GM23338 (cell line): ENCODE results near the gene DENR. TPM values are rescaled to one million over a fixed set of nuclear protein-coding genes. Genes with fewer than 3 reads are reported as not detected.

Experiments used
- ATAC-seq: fragments of 200-7000 bp; cut with Tn5 transposase; 3 replicates; pipeline ENCODE4 v1.9.1; 2020
- DNase-seq: peaks from one replicate; pipeline ENCODE4 v3.0.0-alpha.2; 2015; ENCODE audit warnings: low spot score
- H2AFZ ChIP-seq: fragments of 200-600 bp; sonication (generic); 2 replicates; pipeline ENCODE4 v1.8.0; 2016; ENCODE audit warnings: antibody characterized with exemption, mild to moderate bottlenecking, moderate library complexity
- H3F3A ChIP-seq: fragments of 200-600 bp; sonication (generic); replicated peaks from 2 replicates; pipeline ENCODE4 v1.8.0; 2017; ENCODE audit warnings: antibody characterized with exemption, mixed run types, low read depth
- H3K27ac ChIP-seq: fragments of 200-600 bp; sonication (generic); 2 replicates; pipeline ENCODE4 v1.6.1; 2016; ENCODE audit warnings: low read depth
- H3K27me3 ChIP-seq: fragments of 200-600 bp; sonication (generic); 2 replicates; pipeline ENCODE4 v1.8.0; 2016; ENCODE audit warnings: mild to moderate bottlenecking, mixed run types, moderate library complexity; ENCODE audit not compliant: insufficient read depth
- H3K36me3 ChIP-seq: fragments of 200-600 bp; sonication (generic); 2 replicates; pipeline ENCODE4 v1.8.0; 2016; ENCODE audit warnings: mild to moderate bottlenecking; ENCODE audit not compliant: insufficient read depth
- H3K4me1 ChIP-seq: fragments of 200-600 bp; sonication (generic); 2 replicates; pipeline ENCODE4 v1.8.0; 2016; ENCODE audit warnings: mild to moderate bottlenecking, moderate library complexity; ENCODE audit not compliant: insufficient read depth
- H3K4me2 ChIP-seq: fragments of 200-600 bp; sonication (generic); 2 replicates; pipeline ENCODE4 v1.7.1; 2017; ENCODE audit warnings: mixed run types
- H3K4me3 ChIP-seq: fragments of 200-600 bp; sonication (generic); 2 replicates; pipeline ENCODE4 v1.6.1; 2016; ENCODE audit warnings: mixed run types
- H3K79me2 ChIP-seq: fragments of 200-600 bp; sonication (generic); replicated peaks from 2 replicates; pipeline ENCODE4 v1.8.0; 2017; ENCODE audit warnings: mild to moderate bottlenecking; ENCODE audit not compliant: insufficient read depth
- H3K9me2 ChIP-seq: fragments of 200-600 bp; sonication (generic); 2 replicates; pipeline ENCODE4 v1.8.0; 2017; ENCODE audit not compliant: insufficient read depth
- H4K20me1 ChIP-seq: fragments of 200-600 bp; sonication (generic); replicated peaks from 2 replicates; pipeline ENCODE4 v1.8.0; 2017; ENCODE audit warnings: mild to moderate bottlenecking; ENCODE audit not compliant: insufficient read depth
- H3K27ac Mint-ChIP-seq: 2 replicates; pipeline ENCODE4 v1.8.0; 2020; ENCODE audit warnings: inconsistent platforms, mild to moderate bottlenecking, moderate library complexity, mixed read lengths
- H3K27me3 Mint-ChIP-seq: 3 replicates; pipeline ENCODE4 v1.8.0; 2022; ENCODE audit warnings: low read depth, mild to moderate bottlenecking, moderate library complexity, mixed read lengths, inconsistent platforms; ENCODE audit not compliant: insufficient read depth, poor library complexity
- H3K36me3 Mint-ChIP-seq: 3 replicates; pipeline ENCODE4 v1.8.0; 2021; ENCODE audit warnings: low read depth, mild to moderate bottlenecking, inconsistent platforms, moderate library complexity, mixed read lengths
- H3K4me1 Mint-ChIP-seq: 3 replicates; pipeline ENCODE4 v1.8.0; 2020; ENCODE audit warnings: mild to moderate bottlenecking, inconsistent platforms, mixed read lengths
- H3K4me3 Mint-ChIP-seq: 3 replicates; pipeline ENCODE4 v1.8.0; 2021; ENCODE audit warnings: moderate library complexity, mild to moderate bottlenecking, inconsistent platforms, mixed read lengths
- H3K9me3 Mint-ChIP-seq: 3 replicates; pipeline ENCODE4 v1.8.0; 2020; ENCODE audit warnings: moderate library complexity, mild to moderate bottlenecking, inconsistent platforms, mixed read lengths
- CTCF ChIP-seq, 2 experiments: fragments of 200-600 bp in 1 of 2; sonication (generic) in 1 of 2; conservative IDR thresholded peaks; 2 replicates each; pipeline versions ENCODE4 v1.5.1 to v1.6.1; 2016 to 2017; ENCODE audit warnings: antibody characterized with exemption in 2 of 2, low read depth in 2 of 2, mild to moderate bottlenecking in 2 of 2, moderate library complexity in 1 of 2
- EZH2 ChIP-seq: fragments of 200-600 bp; sonication (generic); IDR thresholded peaks from one replicate; pipeline ENCODE4 v1.8.0; 2017; ENCODE audit warnings: antibody characterized with exemption, mild to moderate bottlenecking, low read depth; ENCODE audit not compliant: unreplicated experiment
- JUNB ChIP-seq: IDR thresholded peaks from one replicate; pipeline ENCODE4 v1.6.1; 2016; ENCODE audit warnings: antibody characterized with exemption; ENCODE audit not compliant: unreplicated experiment
- STAT1 ChIP-seq: IDR thresholded peaks from one replicate; pipeline ENCODE4 v1.6.1; 2016; ENCODE audit warnings: antibody characterized with exemption; ENCODE audit not compliant: unreplicated experiment
- ZNF462 ChIP-seq: fragments of 250-450 bp; sonication (Bioruptor Pico); IDR thresholded peaks from 2 replicates; pipeline ENCODE4 v1.5.0; 2020; ENCODE audit warnings: mild to moderate bottlenecking, moderate library complexity
- polyA plus RNA-seq: library from polyadenylated mRNA; unstranded; fragments of >200 nt; fragmentation: Nextera tagmentation; extraction: Ambion mirVana; gene quantifications from 2 replicates; pipeline ENCODE4 v1.2.1, GENCODE V29; 2016
- total RNA-seq: library from RNA; depleted of rRNA; stranded (reverse); fragments of >200 nt; shearing (Covaris generic); gene quantifications from 2 replicates; pipeline ENCODE4 v1.2.3, GENCODE V29; 2014

The DENR gene
- total and polyA plus RNA-seq, 2 experiments from 2014 or later, result 55.2 to 130 TPM

- Histone ChIP-seq H3K79me2 (no peaks in the 10 kb centered on the region), H3K9me2 (no peaks in the 10 kb centered on the region), H3K27me3 (no peaks in the 10 kb centered on the region), H3K27ac (no peak overlapping the region), H3K36me3 (no peaks in the 10 kb centered on the region), H3K4me1 (no peaks in the 10 kb centered on the region), H3F3A (no peaks in the 10 kb centered on the region), H2AFZ (no peak overlapping the region), H3K4me2 (no peak overlapping the region), H3K4me3 (no peak overlapping the region), H4K20me1 (no peaks in the 10 kb centered on the region)
- H3K36me3 Mint-ChIP-seq, result no peaks in the 10 kb centered on the region
- no peak overlapping the region for H3K4me3 Mint-ChIP-seq
- DNase-seq (no peak), ATAC-seq (no peak)
- no peaks in the 10 kb centered on the region for H3K4me1 Mint-ChIP-seq
- H3K27ac Mint-ChIP-seq, result no peak overlapping the region
- no peaks in the 10 kb centered on the region for H3K9me3 Mint-ChIP-seq
- H3K27me3 Mint-ChIP-seq, result peaks cover 3% of the 10 kb centered on the region
- TF ChIP-seq JUNB, result no peak
- TF ChIP-seq ZNF462 (CRISPR knock-in tag), result no peak
- no peak for TF ChIP-seq STAT1
- TF ChIP-seq CTCF (conservative IDR thresholded peaks at IDR 0.05; ENCODE audit: low read depth in 2 of 2), result no peak
Measured at GRCh38 chr12:122807651-122808050, 55.0 kb downstream of the DENR start.

- Histone ChIP-seq H2AFZ (no peak overlapping the region), H3F3A (no peaks in the 10 kb centered on the region), H3K4me3 (no peak overlapping the region), H4K20me1 (no peaks in the 10 kb centered on the region), H3K27ac (no peak overlapping the region), H3K79me2 (no peaks in the 10 kb centered on the region), H3K4me2 (no peak overlapping the region), H3K27me3 (no peaks in the 10 kb centered on the region), H3K36me3 (no peaks in the 10 kb centered on the region), H3K9me2 (no peaks in the 10 kb centered on the region), H3K4me1 (no peaks in the 10 kb centered on the region)
- Mint-ChIP-seq H3K36me3 (no peaks in the 10 kb centered on the region), H3K27ac (no peak overlapping the region), H3K4me1 (no peaks in the 10 kb centered on the region), H3K9me3 (no peaks in the 10 kb centered on the region), H3K4me3 (no peak overlapping the region), H3K27me3 (peaks cover 3% of the 10 kb centered on the region)
- ATAC-seq (no peak), DNase-seq (no peak)
- TF ChIP-seq ZNF462 (CRISPR knock-in tag) (no peak), EZH2 (no peak)
Measured at GRCh38 chr12:122811777-122812176, 59.2 kb downstream of the DENR start.
